ENCODE measurements around the gene THOC5. TPM values are rescaled to one million over a fixed set of nuclear protein-coding genes. Genes with fewer than 3 reads are reported as not detected.

Gene THOC5
- total and polyA plus RNA-seq, 2 experiments from 2014 or later, result 24.6 to 53.4 TPM

- Histone ChIP-seq H3K27me3 (ENCODE audit: insufficient read depth) (peaks cover 56% of the 10 kb centered on the region), H3K4me1 (ENCODE audit: insufficient read depth) (peaks cover 28% of the 10 kb centered on the region), H3K27ac (ENCODE audit: low read depth) (no peak overlapping the region), H3K4me2 (peak overlapping the region; percentile 87), H3K4me3 (peak overlapping the region; percentile 65), H3F3A (replicated peaks; ENCODE audit: low read depth) (peaks cover 7% of the 10 kb centered on the region; the same call in 1 of the 2 replicates), H2AFZ (peak overlapping the region; percentile 94), H3K79me2 (replicated peaks; ENCODE audit: insufficient read depth) (no peaks in the 10 kb centered on the region), H3K36me3 (ENCODE audit: insufficient read depth) (no peaks in the 10 kb centered on the region; the same call in 1 of the 2 replicates), H4K20me1 (replicated peaks; ENCODE audit: insufficient read depth) (no peaks in the 10 kb centered on the region; the same call in 1 of the 2 replicates), H3K9me2 (ENCODE audit: insufficient read depth) (no peaks in the 10 kb centered on the region)
- TF ChIP-seq STAT1 (IDR thresholded peaks at IDR 0.05; ENCODE audit: unreplicated experiment), result no peak
- no peak for TF ChIP-seq JUNB (IDR thresholded peaks at IDR 0.05; ENCODE audit: unreplicated experiment)
- 0 out of 2 replicates have a peak, but pooled peaks have one; percentile 30 for TF ChIP-seq ZNF114 (CRISPR knock-in tag; IDR thresholded peaks at IDR 0.05)
- no peak for TF ChIP-seq ZNF462 (CRISPR knock-in tag; IDR thresholded peaks at IDR 0.05)
- TF ChIP-seq EZH2 (IDR thresholded peaks at IDR 0.05; ENCODE audit: low read depth, unreplicated experiment), result peak; percentile 28
- peak; percentile 34; the same call in 1 of the 2 replicates for TF ChIP-seq POLR2AphosphoS5 (IDR thresholded peaks at IDR 0.05; ENCODE audit: low read depth)
- peak; percentile 89 for TF ChIP-seq CREB1 (CRISPR knock-in tag; IDR thresholded peaks at IDR 0.05; ENCODE audit: low read depth)
- peak; percentile 28 to 48 for TF ChIP-seq CTCF (conservative IDR thresholded peaks at IDR 0.05; ENCODE audit: low read depth in 2 of 2)
- TF ChIP-seq NANOG (IDR thresholded peaks at IDR 0.05; ENCODE audit: borderline replicate concordance), result no peak
- no peak overlapping the region for H3K27ac Mint-ChIP-seq
- peaks cover 12% of the 10 kb centered on the region for H3K36me3 Mint-ChIP-seq (ENCODE audit: low read depth)
- H3K4me1 Mint-ChIP-seq, result peaks cover 41% of the 10 kb centered on the region
- H3K9me3 Mint-ChIP-seq, result peaks cover 10% of the 10 kb centered on the region; the same call in 2 of the 3 replicates
- DNase-seq (ENCODE audit: low spot score) (peak; percentile 75), ATAC-seq (peak; percentile 33)
- peak overlapping the region; percentile 80 for H3K4me3 Mint-ChIP-seq
- peaks cover 62% of the 10 kb centered on the region for H3K27me3 Mint-ChIP-seq (ENCODE audit: insufficient read depth, low read depth, poor library complexity)
Observed at GRCh38 chr22:29480512-29481264, 72.9 kb downstream of the THOC5 start.
